HL-60 (cell line): Measurements from ENCODE around the gene PTTG1IP.

Experiments
- DNase-seq, 2 experiments: peaks; one replicate each; pipeline ENCODE4 v3.0.0-alpha.2; 2010 to 2020; ENCODE audit warnings: low read depth in 1 of 2, low spot score in 1 of 2
- H3K27ac ChIP-seq: fragments of 250-450 bp; sonication (Bioruptor Pico); replicated peaks from 2 replicates; pipeline ENCODE4 v1.5.1; 2020; ENCODE audit warnings: mild to moderate bottlenecking, moderate library complexity
- H3K27me3 ChIP-seq: fragments of 250-450 bp; sonication (Bioruptor Pico); 2 replicates; pipeline ENCODE4 v1.5.1; 2021; ENCODE audit warnings: mild to moderate bottlenecking, moderate library complexity; ENCODE audit not compliant: insufficient read depth, poor library complexity, severe bottlenecking
- H3K4me3 ChIP-seq: replicated peaks from 2 replicates; pipeline ENCODE4 v1.5.1; 2011; ENCODE audit warnings: mild to moderate bottlenecking, control low read depth, low read length; ENCODE audit not compliant: insufficient read depth
- GABPA ChIP-seq: IDR thresholded peaks from 2 replicates; pipeline ENCODE4 v1.6.1; 2012; ENCODE audit warnings: low read depth
- POLR2AphosphoS5 ChIP-seq: IDR thresholded peaks from 2 replicates; pipeline ENCODE4 v1.6.1; 2012; ENCODE audit warnings: low read depth
- SPI1 ChIP-seq: IDR thresholded peaks from 2 replicates; pipeline ENCODE4 v1.6.1; 2012; ENCODE audit warnings: low read depth, mild to moderate bottlenecking, borderline replicate concordance
- TF ChIP-seq, protein P1 (sequence below): IDR thresholded peaks from 2 replicates; pipeline ENCODE4 v1.6.1; 2012; ENCODE audit warnings: low read depth; ENCODE audit not compliant: insufficient replicate concordance
- TF ChIP-seq, protein P2 (sequence below): IDR thresholded peaks from one replicate; pipeline ENCODE4 v1.5.1; 2011; ENCODE audit warnings: low read length, control low read depth, inconsistent platforms; ENCODE audit not compliant: insufficient read depth

PTTG1IP gene

DNA sequence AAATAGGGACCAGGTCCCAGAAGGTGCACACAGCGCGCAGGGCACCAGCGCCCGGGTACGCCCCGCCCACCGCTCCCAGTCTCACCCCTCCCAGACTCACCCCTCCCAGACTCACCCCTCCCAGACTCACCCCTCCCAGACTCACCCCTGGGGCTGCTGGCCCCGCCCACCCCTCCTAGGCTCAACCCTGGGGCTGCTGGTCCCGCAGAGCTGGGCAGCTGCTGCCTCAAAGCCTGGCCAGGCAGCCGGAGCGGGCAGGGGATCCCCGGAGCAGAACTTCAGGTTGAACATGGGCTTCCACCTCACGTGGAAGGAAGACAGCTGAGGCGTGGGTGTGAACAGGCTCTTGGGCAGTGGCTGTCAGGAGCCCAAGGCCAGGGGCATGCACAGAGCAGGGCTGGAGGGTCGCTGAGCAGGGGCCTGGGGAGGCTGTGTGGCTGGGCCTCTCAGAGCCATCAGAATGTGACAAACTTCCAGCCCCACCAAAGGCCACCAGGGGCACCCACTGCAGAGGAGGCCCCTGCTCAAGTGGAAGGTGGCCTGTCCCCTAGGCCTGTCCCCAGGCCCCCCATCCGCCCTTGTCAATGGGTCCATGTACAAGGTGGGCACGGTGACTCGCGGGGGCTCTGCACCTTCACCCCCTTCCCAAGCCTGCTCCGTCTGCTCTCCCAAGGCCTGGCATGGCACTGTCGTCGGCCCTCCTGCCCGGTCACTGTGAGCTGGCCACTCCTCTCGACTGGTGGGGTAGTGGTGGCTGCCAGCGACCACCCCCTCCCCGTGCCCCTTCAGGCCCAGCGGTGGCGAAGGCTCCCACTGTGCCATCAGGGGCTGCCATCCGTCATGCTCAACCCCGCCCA is 35.2 kb downstream of the PTTG1IP start:
- Histone ChIP-seq H3K27me3 (no peaks in the 10 kb centered on the region), H3K27ac (no peak overlapping the region), H3K4me3 (no peak overlapping the region)
- TF ChIP-seq POLR2AphosphoS5 (no peak), SPI1 (no peak), GABPA (no peak)
- TF ChIP-seq, protein P1, sequence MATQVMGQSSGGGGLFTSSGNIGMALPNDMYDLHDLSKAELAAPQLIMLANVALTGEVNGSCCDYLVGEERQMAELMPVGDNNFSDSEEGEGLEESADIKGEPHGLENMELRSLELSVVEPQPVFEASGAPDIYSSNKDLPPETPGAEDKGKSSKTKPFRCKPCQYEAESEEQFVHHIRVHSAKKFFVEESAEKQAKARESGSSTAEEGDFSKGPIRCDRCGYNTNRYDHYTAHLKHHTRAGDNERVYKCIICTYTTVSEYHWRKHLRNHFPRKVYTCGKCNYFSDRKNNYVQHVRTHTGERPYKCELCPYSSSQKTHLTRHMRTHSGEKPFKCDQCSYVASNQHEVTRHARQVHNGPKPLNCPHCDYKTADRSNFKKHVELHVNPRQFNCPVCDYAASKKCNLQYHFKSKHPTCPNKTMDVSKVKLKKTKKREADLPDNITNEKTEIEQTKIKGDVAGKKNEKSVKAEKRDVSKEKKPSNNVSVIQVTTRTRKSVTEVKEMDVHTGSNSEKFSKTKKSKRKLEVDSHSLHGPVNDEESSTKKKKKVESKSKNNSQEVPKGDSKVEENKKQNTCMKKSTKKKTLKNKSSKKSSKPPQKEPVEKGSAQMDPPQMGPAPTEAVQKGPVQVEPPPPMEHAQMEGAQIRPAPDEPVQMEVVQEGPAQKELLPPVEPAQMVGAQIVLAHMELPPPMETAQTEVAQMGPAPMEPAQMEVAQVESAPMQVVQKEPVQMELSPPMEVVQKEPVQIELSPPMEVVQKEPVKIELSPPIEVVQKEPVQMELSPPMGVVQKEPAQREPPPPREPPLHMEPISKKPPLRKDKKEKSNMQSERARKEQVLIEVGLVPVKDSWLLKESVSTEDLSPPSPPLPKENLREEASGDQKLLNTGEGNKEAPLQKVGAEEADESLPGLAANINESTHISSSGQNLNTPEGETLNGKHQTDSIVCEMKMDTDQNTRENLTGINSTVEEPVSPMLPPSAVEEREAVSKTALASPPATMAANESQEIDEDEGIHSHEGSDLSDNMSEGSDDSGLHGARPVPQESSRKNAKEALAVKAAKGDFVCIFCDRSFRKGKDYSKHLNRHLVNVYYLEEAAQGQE: no peak
- TF ChIP-seq, protein P2, sequence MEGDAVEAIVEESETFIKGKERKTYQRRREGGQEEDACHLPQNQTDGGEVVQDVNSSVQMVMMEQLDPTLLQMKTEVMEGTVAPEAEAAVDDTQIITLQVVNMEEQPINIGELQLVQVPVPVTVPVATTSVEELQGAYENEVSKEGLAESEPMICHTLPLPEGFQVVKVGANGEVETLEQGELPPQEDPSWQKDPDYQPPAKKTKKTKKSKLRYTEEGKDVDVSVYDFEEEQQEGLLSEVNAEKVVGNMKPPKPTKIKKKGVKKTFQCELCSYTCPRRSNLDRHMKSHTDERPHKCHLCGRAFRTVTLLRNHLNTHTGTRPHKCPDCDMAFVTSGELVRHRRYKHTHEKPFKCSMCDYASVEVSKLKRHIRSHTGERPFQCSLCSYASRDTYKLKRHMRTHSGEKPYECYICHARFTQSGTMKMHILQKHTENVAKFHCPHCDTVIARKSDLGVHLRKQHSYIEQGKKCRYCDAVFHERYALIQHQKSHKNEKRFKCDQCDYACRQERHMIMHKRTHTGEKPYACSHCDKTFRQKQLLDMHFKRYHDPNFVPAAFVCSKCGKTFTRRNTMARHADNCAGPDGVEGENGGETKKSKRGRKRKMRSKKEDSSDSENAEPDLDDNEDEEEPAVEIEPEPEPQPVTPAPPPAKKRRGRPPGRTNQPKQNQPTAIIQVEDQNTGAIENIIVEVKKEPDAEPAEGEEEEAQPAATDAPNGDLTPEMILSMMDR: no peak
- no peak for DNase-seq

DNA sequence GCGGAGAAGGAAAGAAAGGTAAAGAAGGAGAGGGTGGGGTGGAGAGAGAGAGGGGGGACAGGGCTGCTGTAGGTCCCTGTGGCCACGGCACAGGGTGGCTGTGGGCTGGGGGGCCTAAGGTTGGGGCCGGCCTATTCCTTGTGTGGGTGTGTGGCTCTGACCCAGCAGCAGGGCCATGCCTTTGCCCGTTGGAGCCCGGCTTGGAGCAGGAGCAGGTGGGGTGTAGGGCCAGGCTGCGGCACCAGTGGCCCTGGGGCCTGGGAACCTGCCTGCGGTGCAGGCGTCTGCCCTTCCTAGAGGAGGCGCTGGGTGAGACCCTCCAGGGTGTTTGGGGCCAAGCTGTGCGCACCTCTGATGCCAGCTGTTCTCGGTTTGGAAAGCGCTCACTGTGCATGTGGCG is 36.0 kb downstream of the PTTG1IP start:
- Histone ChIP-seq H3K27ac (no peak overlapping the region), H3K27me3 (no peaks in the 10 kb centered on the region), H3K4me3 (no peak overlapping the region)
- TF ChIP-seq, protein P2: no peak
- TF ChIP-seq GABPA: no peak
- TF ChIP-seq POLR2AphosphoS5: no peak
- TF ChIP-seq, protein P1: no peak
- TF ChIP-seq SPI1: no peak
- DNase-seq: no peak

DNA sequence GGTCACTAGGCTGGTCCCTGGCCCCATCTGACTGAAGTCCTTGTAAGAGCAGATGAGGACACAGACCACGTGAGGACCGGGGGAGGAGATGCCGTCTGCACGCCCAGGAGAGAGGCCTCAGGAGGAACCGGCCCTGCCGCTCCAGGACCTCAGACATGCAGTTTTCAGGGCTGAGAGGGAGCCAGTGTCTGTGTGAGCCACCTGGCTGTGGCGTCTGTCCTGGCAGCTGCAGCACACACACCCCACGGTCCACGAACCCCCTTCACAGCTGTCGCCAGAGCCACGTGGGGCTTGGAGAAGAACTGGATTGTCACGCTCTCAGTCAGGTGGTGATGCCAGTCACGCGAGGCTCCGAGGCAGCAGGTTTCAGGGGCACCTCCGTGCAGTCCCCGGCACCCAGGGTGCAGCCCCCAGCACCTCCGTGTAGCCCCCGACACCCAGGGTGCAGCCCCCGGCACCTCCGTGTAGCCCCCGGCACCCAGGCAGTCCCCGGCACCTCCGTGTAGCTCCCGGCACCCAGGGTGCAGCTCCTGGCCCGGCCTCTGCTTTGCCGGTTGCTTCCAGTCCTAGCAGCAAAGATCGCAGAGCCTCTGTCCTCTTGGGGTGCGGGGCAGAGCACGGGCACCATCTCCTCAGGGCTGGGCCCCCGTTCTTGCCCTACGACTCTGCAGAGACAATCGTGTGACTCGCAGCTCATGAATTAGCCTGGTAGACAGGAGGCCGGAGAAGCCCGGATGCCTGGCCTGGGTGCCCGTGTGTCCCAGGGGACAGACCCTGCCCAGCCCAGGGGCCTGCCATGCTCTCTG is 36.6 kb downstream of the PTTG1IP start:
- Histone ChIP-seq H3K27ac (no peak overlapping the region), H3K4me3 (no peak overlapping the region), H3K27me3 (no peaks in the 10 kb centered on the region)
- peak; percentile 61 to 85 for DNase-seq
- TF ChIP-seq, protein P2: no peak
- peak; percentile 52; the same call in 1 of the 2 replicates for TF ChIP-seq POLR2AphosphoS5
